T-helper 1 cell treated with Interleukin-12 subunit alpha and Interleukin-12 subunit beta and Interleukin-4 antibody, amounts not matched to agents 30 μg/mL and 1 μg/mL, for 36 hours (primary cell): Measurements from ENCODE around the gene ETS1.
A peak's percentile ranks its signal among the peaks of the same experiment; 100 is the strongest.

Experiments
- H3K27ac Mint-ChIP-seq: one replicate; pipeline ENCODE4 v1.8.0; 2021; ENCODE audit warnings: mild to moderate bottlenecking, mixed read lengths
- H3K27me3 Mint-ChIP-seq: one replicate; pipeline ENCODE4 v1.8.0; 2021; ENCODE audit warnings: low read depth, mixed read lengths
- H3K36me3 Mint-ChIP-seq: one replicate; pipeline ENCODE4 v1.8.0; 2021; ENCODE audit warnings: low read depth, mixed read lengths
- H3K4me1 Mint-ChIP-seq: one replicate; pipeline ENCODE4 v1.8.0; 2021; ENCODE audit warnings: low read depth, mixed read lengths
- H3K4me3 Mint-ChIP-seq: one replicate; pipeline ENCODE4 v1.8.0; 2021; ENCODE audit warnings: mild to moderate bottlenecking, moderate library complexity, mixed read lengths
- H3K9me3 Mint-ChIP-seq: one replicate; pipeline ENCODE4 v1.8.0; 2021; ENCODE audit warnings: mixed read lengths

ETS1 gene

GRCh38 chr11:128474036-128474874, 113.1 kb downstream of the ETS1 start:
- Mint-ChIP-seq H3K27ac (peak overlapping the region; percentile 90), H3K4me1 (peaks cover 92% of the 10 kb centered on the region), H3K27me3 (no peaks in the 10 kb centered on the region), H3K36me3 (peaks cover 94% of the 10 kb centered on the region), H3K4me3 (peak overlapping the region; percentile 72), H3K9me3 (no peaks in the 10 kb centered on the region)

- Mint-ChIP-seq H3K9me3 (no peaks in the 10 kb centered on the region), H3K27me3 (no peaks in the 10 kb centered on the region), H3K27ac (peak overlapping the region; percentile 90), H3K4me1 (peaks cover 92% of the 10 kb centered on the region), H3K4me3 (peak overlapping the region; percentile 72), H3K36me3 (peaks cover 93% of the 10 kb centered on the region)
Observed at GRCh38 chr11:128473636-128474035, 113.7 kb downstream of the ETS1 start.

- peaks cover 94% of the 10 kb centered on the region for H3K36me3 Mint-ChIP-seq
- peak overlapping the region; percentile 90 for H3K27ac Mint-ChIP-seq
- peaks cover 94% of the 10 kb centered on the region for H3K4me1 Mint-ChIP-seq
- no peaks in the 10 kb centered on the region for H3K27me3 Mint-ChIP-seq
- no peaks in the 10 kb centered on the region for H3K9me3 Mint-ChIP-seq
- H3K4me3 Mint-ChIP-seq, result peak overlapping the region; percentile 72
Observed at GRCh38 chr11:128472128-128473089, 114.9 kb downstream of the ETS1 start.

DNA sequence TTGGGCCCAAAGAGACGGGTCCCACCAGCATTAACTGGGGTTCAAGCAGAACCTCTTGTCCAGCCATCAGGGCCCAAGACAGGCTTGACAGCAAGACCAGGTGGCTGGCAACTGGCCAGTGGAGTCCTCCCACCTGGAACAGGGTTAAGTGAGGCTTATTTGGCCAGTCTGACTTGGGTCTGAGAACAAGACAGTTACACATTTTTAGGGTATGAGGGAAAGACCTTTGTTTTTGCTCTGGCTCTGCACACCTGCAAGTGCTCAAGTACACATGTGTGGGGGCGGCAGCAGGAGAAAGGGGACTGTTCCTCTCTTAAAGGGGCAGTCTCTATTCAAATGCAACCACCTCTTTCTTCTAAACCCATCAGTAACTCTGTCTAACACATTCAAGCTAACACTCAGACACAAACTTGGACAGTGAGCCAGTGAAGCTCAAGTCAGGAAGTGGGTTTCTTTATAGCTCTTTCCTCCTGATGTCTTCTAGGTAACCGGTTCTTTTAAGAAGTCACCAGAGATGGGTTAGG, 116.2 kb downstream of the ETS1 start:
- no peaks in the 10 kb centered on the region for H3K27me3 Mint-ChIP-seq
- H3K27ac Mint-ChIP-seq, result peak overlapping the region; percentile 90
- H3K4me1 Mint-ChIP-seq, result peaks cover 94% of the 10 kb centered on the region
- no peaks in the 10 kb centered on the region for H3K9me3 Mint-ChIP-seq
- H3K36me3 Mint-ChIP-seq, result peaks cover 95% of the 10 kb centered on the region
- peak overlapping the region; percentile 72 for H3K4me3 Mint-ChIP-seq

GRCh38 chr11:128470081-128470480, 117.3 kb downstream of the ETS1 start:
- Mint-ChIP-seq H3K27ac (peak overlapping the region; percentile 90), H3K27me3 (no peaks in the 10 kb centered on the region), H3K36me3 (peaks cover 95% of the 10 kb centered on the region), H3K9me3 (no peaks in the 10 kb centered on the region), H3K4me3 (peak overlapping the region; percentile 80), H3K4me1 (peaks cover 96% of the 10 kb centered on the region)

DNA sequence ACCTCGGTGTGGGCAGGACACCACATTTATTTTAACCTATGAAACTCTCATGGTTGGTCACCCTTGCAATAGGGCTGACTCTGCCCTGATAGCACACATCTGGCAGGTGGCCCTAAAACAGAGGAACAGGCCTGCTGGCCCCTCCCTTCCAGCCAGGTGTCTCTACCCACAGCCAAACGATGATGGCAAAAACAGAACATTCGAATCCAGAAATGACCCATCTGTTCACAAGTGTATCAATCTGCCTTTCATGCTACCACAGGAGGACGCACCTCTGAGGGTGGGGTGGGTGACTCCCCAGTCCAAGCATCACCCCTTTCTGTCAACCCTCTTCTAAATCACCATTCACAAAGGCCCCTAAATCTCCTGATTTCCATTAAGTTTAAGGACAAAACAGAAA, 118.1 kb downstream of the ETS1 start:
- Mint-ChIP-seq H3K27ac (peak overlapping the region; percentile 90), H3K4me3 (peak overlapping the region; percentile 80), H3K27me3 (no peaks in the 10 kb centered on the region), H3K9me3 (no peaks in the 10 kb centered on the region), H3K4me1 (peaks cover 96% of the 10 kb centered on the region), H3K36me3 (peaks cover 95% of the 10 kb centered on the region)

DNA sequence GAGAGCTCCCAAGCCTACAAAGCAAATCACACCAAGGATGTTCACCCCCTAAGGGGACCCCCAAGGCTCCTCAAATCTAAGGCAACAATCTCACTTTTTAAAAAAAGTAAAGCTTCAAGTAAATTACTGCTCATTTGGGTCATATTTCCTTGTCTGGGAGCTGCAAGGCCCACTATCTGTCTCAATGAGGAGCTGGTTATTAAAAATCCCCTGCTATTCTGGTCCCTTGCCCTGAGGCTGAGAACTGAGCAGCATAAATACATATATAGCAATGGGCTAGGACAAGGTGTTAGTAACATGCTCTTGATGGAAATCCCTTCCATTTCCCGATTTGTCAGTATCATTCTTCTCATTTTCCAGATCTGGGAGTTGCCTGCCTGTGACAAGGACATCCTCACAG, 119.2 kb downstream of the ETS1 start:
- H3K27ac Mint-ChIP-seq, result peak overlapping the region; percentile 90
- H3K4me1 Mint-ChIP-seq, result peaks cover 96% of the 10 kb centered on the region
- H3K27me3 Mint-ChIP-seq, result no peaks in the 10 kb centered on the region
- H3K9me3 Mint-ChIP-seq, result no peaks in the 10 kb centered on the region
- peak overlapping the region; percentile 84 for H3K4me3 Mint-ChIP-seq
- peaks cover 93% of the 10 kb centered on the region for H3K36me3 Mint-ChIP-seq

- Mint-ChIP-seq H3K4me1 (peaks cover 96% of the 10 kb centered on the region), H3K9me3 (no peaks in the 10 kb centered on the region), H3K27me3 (no peaks in the 10 kb centered on the region), H3K4me3 (peak overlapping the region; percentile 84), H3K27ac (peak overlapping the region; percentile 90), H3K36me3 (peaks cover 93% of the 10 kb centered on the region)
Observed at GRCh38 chr11:128467610-128468041, 119.7 kb downstream of the ETS1 start.

DNA sequence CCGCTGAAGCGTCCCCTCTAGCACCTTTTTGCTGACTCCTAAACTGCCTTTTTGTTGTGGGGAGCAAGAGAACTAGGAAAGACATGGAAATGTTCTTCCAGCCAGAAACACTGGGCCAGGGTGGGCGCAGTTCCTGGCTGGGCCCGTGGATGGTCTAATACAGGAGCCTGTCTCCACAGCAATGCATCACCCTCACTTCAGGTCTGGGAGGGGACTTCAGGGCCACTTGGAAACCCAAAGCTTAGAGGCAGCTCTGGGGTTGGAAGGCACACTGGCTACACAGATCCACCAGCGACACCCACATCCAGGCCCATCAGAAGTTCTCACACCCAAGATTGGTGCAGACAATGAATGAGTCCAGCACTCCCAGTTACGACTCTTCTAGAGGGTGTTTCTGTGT, 120.3 kb downstream of the ETS1 start:
- H3K27ac Mint-ChIP-seq, result peak overlapping the region; percentile 90

DNA sequence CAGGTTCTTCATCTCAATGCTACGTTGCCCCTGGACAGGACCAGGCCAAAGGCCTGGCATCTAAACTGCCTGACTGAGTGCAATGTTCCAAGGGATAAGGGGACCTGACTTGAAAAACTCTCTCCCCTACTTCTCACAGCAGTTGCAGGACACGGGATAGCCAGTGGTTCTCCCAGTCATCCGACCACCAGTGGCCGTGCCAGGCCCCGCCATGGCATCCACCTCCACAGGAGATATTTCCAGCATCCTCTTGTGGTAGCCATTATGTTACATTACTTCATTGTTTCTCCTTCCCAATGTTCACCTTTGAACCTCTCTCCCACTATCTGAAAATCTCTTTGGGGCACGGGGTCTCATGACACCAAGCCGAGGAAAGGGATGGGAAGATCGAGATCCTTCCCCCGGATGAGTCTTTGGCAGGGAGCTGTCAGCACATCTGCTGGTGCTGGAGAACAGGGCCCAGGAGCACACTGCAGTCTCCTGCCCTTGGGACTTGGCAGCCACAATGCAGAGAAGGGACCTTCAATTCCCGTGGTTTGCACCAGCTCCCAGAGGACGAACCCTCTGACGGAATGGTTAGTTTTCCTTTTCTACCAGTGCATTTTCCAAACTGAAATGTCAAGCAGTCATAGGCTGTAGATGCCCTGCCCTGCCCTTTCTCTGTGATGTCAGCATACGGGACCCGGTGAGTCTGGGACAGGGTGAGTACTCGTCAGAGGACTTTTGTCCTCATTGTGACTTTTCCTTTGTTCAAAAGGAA, 121.2 kb downstream of the ETS1 start:
- Mint-ChIP-seq H3K4me1 (peaks cover 94% of the 10 kb centered on the region), H3K27me3 (no peaks in the 10 kb centered on the region), H3K36me3 (peaks cover 93% of the 10 kb centered on the region), H3K27ac (peak overlapping the region; percentile 90), H3K9me3 (no peaks in the 10 kb centered on the region), H3K4me3 (peak overlapping the region; percentile 84)

More for the DNA sequence above, 120.3 kb downstream of the ETS1 start:
- H3K4me3 Mint-ChIP-seq, result peak overlapping the region; percentile 84
- H3K4me1 Mint-ChIP-seq, result peaks cover 96% of the 10 kb centered on the region
- no peaks in the 10 kb centered on the region for H3K27me3 Mint-ChIP-seq
- peaks cover 93% of the 10 kb centered on the region for H3K36me3 Mint-ChIP-seq
- no peaks in the 10 kb centered on the region for H3K9me3 Mint-ChIP-seq

DNA sequence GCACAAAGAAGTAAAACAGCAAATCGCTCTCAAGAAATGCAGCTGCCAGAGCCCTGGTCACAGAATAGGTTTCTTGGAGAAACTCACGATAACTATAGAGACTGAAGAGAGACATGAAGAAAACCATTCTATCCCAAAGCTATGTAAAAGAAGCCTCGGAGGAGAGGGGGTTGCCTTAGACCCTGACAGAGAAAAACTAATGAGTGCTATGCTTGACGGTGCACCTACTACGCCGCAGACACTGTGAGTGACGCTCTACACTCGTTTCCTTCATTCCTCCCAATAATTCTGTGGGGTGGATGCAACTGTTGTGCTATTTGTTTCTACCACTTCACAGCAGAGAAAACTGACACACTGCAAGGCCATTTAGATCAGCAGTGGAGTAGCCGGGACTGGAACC, 121.8 kb downstream of the ETS1 start:
- Mint-ChIP-seq H3K4me1 (peaks cover 94% of the 10 kb centered on the region), H3K27ac (peak overlapping the region; percentile 90), H3K9me3 (no peaks in the 10 kb centered on the region), H3K27me3 (no peaks in the 10 kb centered on the region), H3K36me3 (peaks cover 96% of the 10 kb centered on the region), H3K4me3 (peak overlapping the region; percentile 84)

DNA sequence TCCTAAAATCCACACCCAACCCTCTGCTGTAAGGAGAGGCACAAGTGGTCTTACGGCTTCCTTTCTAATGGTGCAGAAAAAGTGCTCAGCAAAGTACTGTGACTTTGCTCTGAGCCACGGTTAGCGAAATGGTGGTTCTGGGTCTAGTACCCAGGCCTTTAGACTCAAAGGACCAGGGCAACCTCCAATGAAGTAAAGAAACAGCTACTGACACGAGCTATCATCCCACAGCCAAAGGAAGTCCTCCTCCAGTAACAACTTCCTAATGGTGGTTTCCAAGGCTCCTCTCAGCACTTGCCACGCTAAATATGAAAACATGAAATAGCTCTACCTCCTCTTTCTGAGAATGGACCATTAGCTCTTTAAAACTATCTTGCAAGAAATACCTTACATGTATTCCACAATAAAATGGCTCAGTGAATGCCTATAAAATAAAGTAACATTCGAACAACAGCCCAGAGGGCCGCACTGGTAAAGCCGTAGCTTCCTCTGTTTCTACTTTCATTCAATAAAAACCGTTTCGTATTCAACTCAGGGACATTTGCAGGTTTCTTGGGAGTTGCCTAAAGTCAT, 122.4 kb downstream of the ETS1 start:
- peaks cover 93% of the 10 kb centered on the region for H3K4me1 Mint-ChIP-seq
- H3K36me3 Mint-ChIP-seq, result peaks cover 95% of the 10 kb centered on the region
- H3K4me3 Mint-ChIP-seq, result peak overlapping the region; percentile 84
- H3K27me3 Mint-ChIP-seq, result no peaks in the 10 kb centered on the region
- no peaks in the 10 kb centered on the region for H3K9me3 Mint-ChIP-seq
- peak overlapping the region; percentile 90 for H3K27ac Mint-ChIP-seq

GRCh38 chr11:128463979-128464378, 123.4 kb downstream of the ETS1 start:
- Mint-ChIP-seq H3K36me3 (peaks cover 94% of the 10 kb centered on the region), H3K27ac (peak overlapping the region; percentile 90), H3K4me3 (peak overlapping the region; percentile 84), H3K4me1 (peaks cover 90% of the 10 kb centered on the region), H3K27me3 (no peaks in the 10 kb centered on the region), H3K9me3 (no peaks in the 10 kb centered on the region)
